ENCODE measurements around the gene RASGRP4.

GRCh38 chr19:38445362-38445761 lies 19.3 kb upstream of the RASGRP4 start:
- TF ChIP-seq, protein P1, sequence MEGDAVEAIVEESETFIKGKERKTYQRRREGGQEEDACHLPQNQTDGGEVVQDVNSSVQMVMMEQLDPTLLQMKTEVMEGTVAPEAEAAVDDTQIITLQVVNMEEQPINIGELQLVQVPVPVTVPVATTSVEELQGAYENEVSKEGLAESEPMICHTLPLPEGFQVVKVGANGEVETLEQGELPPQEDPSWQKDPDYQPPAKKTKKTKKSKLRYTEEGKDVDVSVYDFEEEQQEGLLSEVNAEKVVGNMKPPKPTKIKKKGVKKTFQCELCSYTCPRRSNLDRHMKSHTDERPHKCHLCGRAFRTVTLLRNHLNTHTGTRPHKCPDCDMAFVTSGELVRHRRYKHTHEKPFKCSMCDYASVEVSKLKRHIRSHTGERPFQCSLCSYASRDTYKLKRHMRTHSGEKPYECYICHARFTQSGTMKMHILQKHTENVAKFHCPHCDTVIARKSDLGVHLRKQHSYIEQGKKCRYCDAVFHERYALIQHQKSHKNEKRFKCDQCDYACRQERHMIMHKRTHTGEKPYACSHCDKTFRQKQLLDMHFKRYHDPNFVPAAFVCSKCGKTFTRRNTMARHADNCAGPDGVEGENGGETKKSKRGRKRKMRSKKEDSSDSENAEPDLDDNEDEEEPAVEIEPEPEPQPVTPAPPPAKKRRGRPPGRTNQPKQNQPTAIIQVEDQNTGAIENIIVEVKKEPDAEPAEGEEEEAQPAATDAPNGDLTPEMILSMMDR (IDR thresholded peaks at IDR 0.05): no peak
- TF ChIP-seq POLR2A (IDR thresholded peaks at IDR 0.05): no peak
